Osteoblast (primary cell): ENCODE measurements around the gene IGFBP4. TPM values are rescaled to one million over a fixed set of nuclear protein-coding genes. Genes with fewer than 3 reads are reported as not detected.

Experiments used
- DNase-seq: peaks from one replicate; pipeline ENCODE4 v3.0.0; 2011; ENCODE audit warnings: low spot score, mixed read lengths; ENCODE audit not compliant: insufficient read length; ENCODE audit errors: missing footprints
- H2AFZ ChIP-seq: 2 replicates; pipeline ENCODE4 v1.6.0; 2011; ENCODE audit warnings: mild to moderate bottlenecking, low read length
- H3K27ac ChIP-seq: 2 replicates; pipeline ENCODE4 v1.5.1; 2011; ENCODE audit warnings: mild to moderate bottlenecking, low read depth, low read length, moderate library complexity
- H3K27me3 ChIP-seq: 2 replicates; pipeline ENCODE4 v1.6.0; 2012; ENCODE audit warnings: mild to moderate bottlenecking, control low read depth, inconsistent platforms, low read length, moderate library complexity; ENCODE audit not compliant: insufficient read depth
- H3K36me3 ChIP-seq: 2 replicates; pipeline ENCODE4 v1.5.1; 2011; ENCODE audit warnings: mild to moderate bottlenecking, low read length, control low read depth, moderate library complexity; ENCODE audit not compliant: insufficient read depth
- H3K4me1 ChIP-seq: 2 replicates; pipeline ENCODE4 v1.5.1; 2011; ENCODE audit warnings: mild to moderate bottlenecking, low read length, control low read depth, moderate library complexity; ENCODE audit not compliant: insufficient read depth
- H3K4me2 ChIP-seq: 2 replicates; pipeline ENCODE4 v1.6.0; 2011; ENCODE audit warnings: mild to moderate bottlenecking, low read length; ENCODE audit not compliant: insufficient read depth
- H3K4me3 ChIP-seq: fragments of 200-600 bp; sonication (generic); 3 replicates; pipeline ENCODE4 v1.5.1; 2012; ENCODE audit warnings: mild to moderate bottlenecking, low read length, inconsistent platforms; ENCODE audit not compliant: insufficient read depth
- H3K79me2 ChIP-seq: 2 replicates; pipeline ENCODE4 v1.6.0; 2012; ENCODE audit warnings: mild to moderate bottlenecking, low read length, control low read depth, inconsistent platforms; ENCODE audit not compliant: insufficient read depth
- H3K9me3 ChIP-seq: 2 replicates; pipeline ENCODE4 v1.5.1; 2011; ENCODE audit warnings: low read depth, low read length, control low read depth
- H4K20me1 ChIP-seq: 2 replicates; pipeline ENCODE4 v1.6.0; 2012; ENCODE audit warnings: mild to moderate bottlenecking, low read length, control low read depth; ENCODE audit not compliant: insufficient read depth
- total RNA-seq: library from RNA; depleted of rRNA; stranded (reverse); fragments of >200 nt; gene quantifications from 2 replicates; pipeline ENCODE4 v1.2.3, GENCODE V29; 2012
- TF ChIP-seq, protein P1 (sequence below): IDR thresholded peaks from 2 replicates; pipeline ENCODE4 v1.5.1; 2011; ENCODE audit warnings: mild to moderate bottlenecking, low read depth, low read length, moderate library complexity; ENCODE audit errors: extremely low read depth

Gene IGFBP4
- total RNA-seq, 1 donor = 666 TPM

DNA sequence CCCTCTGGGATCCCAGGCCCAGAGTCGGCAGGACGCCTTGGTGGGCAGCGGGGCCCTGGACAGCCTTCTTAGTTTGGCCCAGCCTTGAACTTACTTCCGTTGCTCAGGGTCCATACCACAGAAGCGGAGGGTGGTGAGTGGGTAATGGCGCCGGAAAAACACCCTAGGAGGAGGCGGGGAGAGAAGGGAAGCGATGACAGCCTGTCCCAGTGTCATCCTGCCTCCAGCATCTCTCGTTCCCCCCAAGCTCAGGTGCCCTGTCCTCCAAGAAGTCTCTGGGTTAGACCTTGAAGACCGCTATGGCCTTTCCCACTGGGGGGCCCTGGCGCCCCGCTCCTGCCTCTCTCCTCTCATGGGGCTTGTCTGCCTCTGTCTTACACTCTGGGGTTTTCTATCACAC, 35.2 kb downstream of the IGFBP4 start:
- peak; percentile 39 for DNase-seq
- TF ChIP-seq, protein P1, sequence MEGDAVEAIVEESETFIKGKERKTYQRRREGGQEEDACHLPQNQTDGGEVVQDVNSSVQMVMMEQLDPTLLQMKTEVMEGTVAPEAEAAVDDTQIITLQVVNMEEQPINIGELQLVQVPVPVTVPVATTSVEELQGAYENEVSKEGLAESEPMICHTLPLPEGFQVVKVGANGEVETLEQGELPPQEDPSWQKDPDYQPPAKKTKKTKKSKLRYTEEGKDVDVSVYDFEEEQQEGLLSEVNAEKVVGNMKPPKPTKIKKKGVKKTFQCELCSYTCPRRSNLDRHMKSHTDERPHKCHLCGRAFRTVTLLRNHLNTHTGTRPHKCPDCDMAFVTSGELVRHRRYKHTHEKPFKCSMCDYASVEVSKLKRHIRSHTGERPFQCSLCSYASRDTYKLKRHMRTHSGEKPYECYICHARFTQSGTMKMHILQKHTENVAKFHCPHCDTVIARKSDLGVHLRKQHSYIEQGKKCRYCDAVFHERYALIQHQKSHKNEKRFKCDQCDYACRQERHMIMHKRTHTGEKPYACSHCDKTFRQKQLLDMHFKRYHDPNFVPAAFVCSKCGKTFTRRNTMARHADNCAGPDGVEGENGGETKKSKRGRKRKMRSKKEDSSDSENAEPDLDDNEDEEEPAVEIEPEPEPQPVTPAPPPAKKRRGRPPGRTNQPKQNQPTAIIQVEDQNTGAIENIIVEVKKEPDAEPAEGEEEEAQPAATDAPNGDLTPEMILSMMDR = no peak

DNA sequence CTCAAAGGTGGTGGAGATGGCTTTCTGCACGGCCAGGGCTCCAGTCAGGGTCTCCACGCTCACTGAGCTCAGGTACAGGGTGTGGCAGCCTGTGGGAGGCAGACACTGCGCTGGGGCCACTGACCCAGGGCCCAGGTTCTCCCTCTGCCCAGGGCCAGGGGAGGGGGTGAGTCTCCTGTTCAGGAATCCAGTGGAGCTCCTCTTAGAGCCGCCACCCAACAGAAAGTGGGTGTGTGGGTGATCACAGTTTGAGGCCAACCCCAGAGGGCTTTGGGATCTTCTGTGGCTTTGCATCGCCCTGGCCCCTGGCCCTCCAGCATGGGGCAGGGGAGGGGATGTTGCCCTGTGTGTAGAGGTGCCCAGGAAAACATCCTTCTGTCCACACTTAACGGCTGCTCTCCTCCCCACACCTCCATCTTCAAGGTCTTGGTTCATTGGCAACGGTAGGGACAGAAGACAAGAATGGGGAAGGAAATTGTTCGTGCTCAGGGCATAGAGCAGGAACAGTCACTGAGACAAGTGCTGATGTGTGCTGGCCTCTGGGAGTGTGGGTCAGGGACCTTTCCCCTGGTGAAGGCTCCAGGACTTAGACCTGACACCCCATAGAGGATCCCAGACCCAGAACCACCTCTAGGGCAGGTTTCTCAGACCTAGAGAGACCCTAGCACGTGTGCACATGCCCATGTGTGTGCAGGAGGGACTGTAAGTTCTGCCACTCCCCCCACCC, 36.7 kb downstream of the IGFBP4 start:
- no peak overlapping the region for H3K4me2 ChIP-seq
- no peaks in the 10 kb centered on the region for H3K27me3 ChIP-seq
- peaks cover 13% of the 10 kb centered on the region for H3K4me1 ChIP-seq
- no peak overlapping the region for H3K4me3 ChIP-seq
- H2AFZ ChIP-seq = no peak overlapping the region
- DNase-seq = peak; percentile 58
- H3K27ac ChIP-seq = peak overlapping the region; percentile 17
- TF ChIP-seq, protein P1 = no peak
- no peaks in the 10 kb centered on the region for H3K79me2 ChIP-seq
- H3K36me3 ChIP-seq = no peaks in the 10 kb centered on the region
- H4K20me1 ChIP-seq = no peaks in the 10 kb centered on the region
- no peaks in the 10 kb centered on the region for H3K9me3 ChIP-seq

More for the DNA sequence above, 35.2 kb downstream of the IGFBP4 start:
- no peak overlapping the region for H3K27ac ChIP-seq
- no peaks in the 10 kb centered on the region for H4K20me1 ChIP-seq
- no peak overlapping the region for H3K4me2 ChIP-seq
- H3K36me3 ChIP-seq = no peaks in the 10 kb centered on the region
- H3K79me2 ChIP-seq = no peaks in the 10 kb centered on the region
- no peak overlapping the region for H3K4me3 ChIP-seq
- no peaks in the 10 kb centered on the region for H3K27me3 ChIP-seq
- no peaks in the 10 kb centered on the region for H3K9me3 ChIP-seq
- no peak overlapping the region for H2AFZ ChIP-seq
- H3K4me1 ChIP-seq = peaks cover 8% of the 10 kb centered on the region

DNA sequence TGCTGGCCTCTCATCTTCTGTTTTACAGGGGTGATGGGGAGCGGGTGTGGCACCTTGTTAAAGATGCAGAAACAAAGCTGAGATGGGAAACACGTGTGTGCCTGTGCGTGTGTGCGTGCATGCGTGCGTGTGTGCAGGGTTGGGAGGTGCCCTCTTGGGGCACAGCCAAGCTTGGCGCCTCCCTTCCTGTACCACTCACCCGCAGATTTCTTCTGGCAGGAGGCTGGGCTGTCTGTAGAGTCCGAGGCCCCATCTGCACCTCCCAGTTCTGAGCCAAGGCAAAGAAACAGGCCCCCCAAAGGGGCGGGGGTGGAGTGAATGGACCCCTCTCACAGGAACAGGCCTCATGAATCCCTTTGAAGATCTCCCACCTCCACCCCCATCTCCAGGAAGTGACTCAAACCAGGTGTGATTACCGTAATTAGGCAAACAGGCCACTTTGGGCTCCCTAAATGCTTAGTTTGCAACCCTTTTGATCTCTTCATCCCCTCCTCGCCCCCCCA, 37.3 kb downstream of the IGFBP4 start:
- Histone ChIP-seq H3K27ac (no peak overlapping the region), H3K4me3 (no peak overlapping the region), H2AFZ (no peak overlapping the region), H3K27me3 (no peaks in the 10 kb centered on the region), H3K4me1 (peaks cover 16% of the 10 kb centered on the region), H3K36me3 (no peaks in the 10 kb centered on the region), H3K79me2 (no peaks in the 10 kb centered on the region), H4K20me1 (no peaks in the 10 kb centered on the region), H3K4me2 (no peak overlapping the region), H3K9me3 (no peaks in the 10 kb centered on the region)
- peak; percentile 43 for DNase-seq
- TF ChIP-seq, protein P1 = no peak

DNA sequence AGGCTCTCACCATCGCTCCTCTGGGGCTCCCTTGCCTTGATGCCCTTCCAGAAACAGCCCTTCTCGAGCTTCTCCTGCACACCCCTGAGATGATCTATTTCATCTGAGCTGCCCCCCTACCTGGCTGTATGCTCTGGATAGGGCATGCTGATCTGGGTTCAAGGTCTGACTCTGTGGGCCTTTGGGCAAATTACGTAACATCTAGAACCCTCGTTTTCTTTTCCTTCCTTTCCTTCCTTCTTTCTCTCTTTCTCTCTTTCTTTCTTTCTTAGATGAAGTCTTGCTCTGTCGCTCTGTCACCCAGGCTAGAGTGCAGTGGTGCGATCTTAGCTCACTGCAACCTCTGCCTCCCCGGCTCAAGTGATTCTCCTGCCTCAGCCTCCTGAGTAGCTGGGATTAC, 37.9 kb downstream of the IGFBP4 start:
- Histone ChIP-seq H3K27me3 (no peaks in the 10 kb centered on the region), H3K4me1 (peaks cover 17% of the 10 kb centered on the region), H3K36me3 (no peaks in the 10 kb centered on the region), H3K79me2 (no peaks in the 10 kb centered on the region), H3K4me3 (no peak overlapping the region), H3K9me3 (no peaks in the 10 kb centered on the region), H2AFZ (no peak overlapping the region), H3K4me2 (no peak overlapping the region), H4K20me1 (no peaks in the 10 kb centered on the region), H3K27ac (no peak overlapping the region)
- TF ChIP-seq, protein P1 = no peak
- no peak for DNase-seq
